Activated CD4-positive, alpha-beta memory T cell treated with anti-CD3 and anti-CD28 coated beads, Interleukin-2, amount 10 ng/mL, durations not matched to agents 7 days and 5 days (primary cell): ENCODE results near the gene ESAM. TPM values are rescaled to one million over a fixed set of nuclear protein-coding genes. Genes with fewer than 3 reads are reported as not detected.
A peak's percentile ranks its signal among the peaks of the same experiment; 100 is the strongest.

Source experiments
- CTCF ChIA-PET: fragments of 350-600 bp; sonication (Branson Sonifier 250); formaldehyde crosslinking; loops from one replicate; lab custom pipeline; 2021; ENCODE audit warnings: antibody characterized with exemption, inconsistent platforms; lab: Charles Lee
- POLR2A ChIA-PET: fragments of 350-600 bp; sonication (Branson Sonifier 250); formaldehyde crosslinking; loops from one replicate; lab custom pipeline; 2021; ENCODE audit warnings: antibody characterized with exemption; lab: Charles Lee
- DNase-seq: peaks from one replicate; pipeline ENCODE4 v3.0.0-alpha.2; 2020
- H3K27ac Mint-ChIP-seq: one replicate; pipeline ENCODE4 v1.8.0; 2021; ENCODE audit warnings: mild to moderate bottlenecking, mixed read lengths
- H3K27me3 Mint-ChIP-seq: one replicate; pipeline ENCODE4 v1.8.0; 2021; ENCODE audit warnings: mixed read lengths
- H3K36me3 Mint-ChIP-seq: one replicate; pipeline ENCODE4 v1.8.0; 2021; ENCODE audit warnings: low read depth, mixed read lengths
- H3K4me1 Mint-ChIP-seq: one replicate; pipeline ENCODE4 v1.8.0; 2021; ENCODE audit warnings: mixed read lengths
- H3K4me3 Mint-ChIP-seq: one replicate; pipeline ENCODE4 v1.8.0; 2021; ENCODE audit warnings: mild to moderate bottlenecking, mixed read lengths
- H3K9me3 Mint-ChIP-seq: one replicate; pipeline ENCODE4 v1.8.0; 2021; ENCODE audit warnings: mixed read lengths
- total RNA-seq, 2 experiments: library from RNA; stranded (reverse); gene quantifications; one replicate each; pipeline ENCODE4 v1.2.3, GENCODE V29; 2021

Gene ESAM
- total RNA-seq, 2 experiments from 2014 or later, result 1.0 to 1.6 TPM

DNA sequence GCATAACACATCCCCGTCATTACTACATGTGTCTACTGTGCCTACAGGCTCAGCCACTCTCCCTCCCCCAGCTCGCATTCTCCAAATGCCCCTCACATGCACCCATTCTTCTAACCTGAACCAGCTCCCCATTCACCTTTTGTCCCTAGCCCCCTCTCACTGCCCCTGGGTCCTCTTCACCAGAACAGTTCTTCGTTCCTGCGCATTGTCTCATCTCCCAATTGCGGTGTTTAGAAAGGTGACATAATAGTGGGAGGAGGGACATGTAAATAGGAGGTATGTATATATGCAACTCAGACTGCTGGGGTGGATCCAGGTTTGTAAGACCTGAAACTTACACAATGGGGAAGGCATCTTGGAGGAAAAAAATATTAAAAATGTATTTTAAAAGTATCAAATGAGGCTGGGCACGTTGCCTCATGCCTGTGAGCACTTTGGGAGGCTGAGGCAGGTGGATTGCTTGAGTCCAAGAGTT is 5.3 kb downstream of the ESAM start:
- Mint-ChIP-seq H3K4me1 (peaks cover 21% of the 10 kb centered on the region), H3K36me3 (no peaks in the 10 kb centered on the region), H3K27ac (no peak overlapping the region), H3K4me3 (no peak overlapping the region), H3K27me3 (peaks cover 55% of the 10 kb centered on the region), H3K9me3 (no peaks in the 10 kb centered on the region)
- no peak for DNase-seq
- ChIA-PET CTCF (interaction anchor here (1.2 to 2.7 kb wide), 3 partner anchors 9 to 80 kb away, joined by 3 to 19 read pairs (median 6); no protein-coding TSS in a partner anchor), POLR2A (interaction anchor here (2.2 kb wide), 1 partner anchor 10 kb away, joined by 8 read pairs; no protein-coding TSS in a partner anchor)

DNA sequence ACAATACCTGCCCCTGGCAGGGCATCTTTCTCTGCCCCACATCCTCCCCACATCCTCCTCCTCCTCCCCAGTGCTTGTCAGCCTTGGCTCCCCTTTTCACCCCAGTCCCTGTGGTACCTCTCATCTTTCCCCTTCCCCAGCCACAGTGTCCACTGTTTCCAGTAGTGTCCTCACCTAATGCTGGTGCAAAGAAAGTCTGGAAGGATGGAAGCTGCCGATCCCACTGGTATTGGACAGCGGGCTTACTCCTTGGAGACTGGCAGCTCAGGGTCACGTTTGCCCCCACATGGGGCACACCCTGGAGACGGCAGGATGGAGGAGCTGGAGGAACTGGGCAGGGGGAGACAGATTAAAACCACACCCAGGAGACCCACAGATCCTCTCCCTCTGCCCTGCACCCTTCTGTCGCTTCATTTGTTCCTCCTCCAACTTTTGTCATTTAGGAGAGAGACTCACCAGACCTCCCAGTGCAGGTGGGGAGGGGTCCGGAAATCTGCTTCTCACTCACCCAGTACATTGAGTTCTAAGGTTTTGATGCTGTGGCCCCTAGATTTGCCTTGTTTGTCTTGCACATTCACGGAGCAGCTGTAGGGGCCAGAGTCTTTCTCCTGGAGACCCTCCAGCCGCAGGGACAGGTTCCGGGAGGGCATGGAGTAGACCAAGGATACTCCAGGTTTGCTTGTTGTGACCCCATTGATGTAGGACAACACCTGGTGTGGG is 5.9 kb downstream of the ESAM start:
- Mint-ChIP-seq H3K27me3 (peaks cover 49% of the 10 kb centered on the region), H3K4me1 (peaks cover 16% of the 10 kb centered on the region), H3K27ac (no peak overlapping the region), H3K9me3 (no peaks in the 10 kb centered on the region), H3K4me3 (no peak overlapping the region), H3K36me3 (no peaks in the 10 kb centered on the region)
- DNase-seq, result no peak
- ChIA-PET CTCF (interaction anchor here (0.7 to 1.6 kb wide), 5 partner anchors 8 to 87 kb away, joined by 3 to 6 read pairs (median 3); no protein-coding TSS in a partner anchor), POLR2A (interaction anchor here (0.8 to 2.2 kb wide), 2 partner anchors 10 to 43 kb away, joined by 3 to 8 read pairs; no protein-coding TSS in a partner anchor)

DNA sequence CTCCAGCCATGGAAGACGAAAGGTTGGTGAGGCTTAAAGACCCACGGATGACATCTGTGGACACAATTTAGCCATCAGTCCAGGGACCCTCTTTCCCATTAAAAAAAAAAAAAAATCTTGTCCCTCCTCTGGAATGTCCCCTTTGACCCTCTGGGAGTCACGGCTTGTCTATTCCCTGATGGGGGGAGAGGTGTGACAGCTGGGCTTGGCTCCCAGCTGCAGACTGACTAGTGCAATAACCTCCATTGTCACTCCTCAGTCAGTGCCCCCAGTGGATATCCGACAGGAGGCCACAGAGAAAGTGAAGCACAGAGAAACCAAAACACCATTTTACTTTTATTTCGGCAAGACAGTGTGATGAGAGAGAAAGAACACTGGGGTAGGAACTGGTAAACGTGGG is 7.4 kb downstream of the ESAM start:
- Mint-ChIP-seq H3K4me3 (no peak overlapping the region), H3K9me3 (no peaks in the 10 kb centered on the region), H3K27me3 (peaks cover 38% of the 10 kb centered on the region), H3K4me1 (peaks cover 20% of the 10 kb centered on the region), H3K27ac (no peak overlapping the region), H3K36me3 (no peaks in the 10 kb centered on the region)
- DNase-seq, result no peak
- CTCF ChIA-PET, result interaction anchor here (0.7 to 2.3 kb wide), 5 partner anchors 12 to 90 kb away, joined by 3 to 11 read pairs (median 4); no protein-coding TSS in a partner anchor
- POLR2A ChIA-PET, result no interaction called here

GRCh38 chr11:124754309-124754708 is 7.8 kb downstream of the ESAM start:
- ChIA-PET CTCF (interaction anchor here (0.7 to 2.3 kb wide), 4 partner anchors 8 to 90 kb away, joined by 3 to 11 read pairs (median 5); no protein-coding TSS in a partner anchor), POLR2A (no interaction called here)
- DNase-seq, result no peak
- Mint-ChIP-seq H3K27ac (no peak overlapping the region), H3K36me3 (no peaks in the 10 kb centered on the region), H3K27me3 (peaks cover 37% of the 10 kb centered on the region), H3K9me3 (no peaks in the 10 kb centered on the region), H3K4me3 (no peak overlapping the region), H3K4me1 (peaks cover 23% of the 10 kb centered on the region)

- H3K27ac Mint-ChIP-seq, result no peak overlapping the region
- H3K4me1 Mint-ChIP-seq, result peaks cover 27% of the 10 kb centered on the region
- CTCF ChIA-PET, result interaction anchor here (0.8 to 2.3 kb wide), 2 partner anchors 9 to 84 kb away, joined by 3 to 11 read pairs; no protein-coding TSS in a partner anchor
- H3K27me3 Mint-ChIP-seq, result peaks cover 30% of the 10 kb centered on the region
- H3K36me3 Mint-ChIP-seq, result no peaks in the 10 kb centered on the region
- no peak for DNase-seq
- no peaks in the 10 kb centered on the region for H3K9me3 Mint-ChIP-seq
- POLR2A ChIA-PET, result interaction anchor here (1.5 kb wide), 1 partner anchor 46 kb away, joined by 5 read pairs; the partner anchor contains the start of gene MSANTD2
- no peak overlapping the region for H3K4me3 Mint-ChIP-seq
Observed at GRCh38 chr11:124753624-124754023, 8.5 kb downstream of the ESAM start.

GRCh38 chr11:124753205-124753604 is 8.9 kb downstream of the ESAM start:
- Mint-ChIP-seq H3K36me3 (no peaks in the 10 kb centered on the region), H3K27me3 (peaks cover 26% of the 10 kb centered on the region), H3K4me3 (no peak overlapping the region), H3K9me3 (no peaks in the 10 kb centered on the region), H3K4me1 (peaks cover 27% of the 10 kb centered on the region), H3K27ac (no peak overlapping the region)
- ChIA-PET CTCF (interaction anchor here (0.9 to 2.3 kb wide), 3 partner anchors 10 to 84 kb away, joined by 3 to 17 read pairs (median 11); partner anchors contain the start of gene NRGN), POLR2A (interaction anchor here (1.5 to 1.6 kb wide), 2 partner anchors 9 to 47 kb away, joined by 4 to 5 read pairs; partner anchors contain the start of genes ESAM and MSANTD2)
- no peak for DNase-seq

DNA sequence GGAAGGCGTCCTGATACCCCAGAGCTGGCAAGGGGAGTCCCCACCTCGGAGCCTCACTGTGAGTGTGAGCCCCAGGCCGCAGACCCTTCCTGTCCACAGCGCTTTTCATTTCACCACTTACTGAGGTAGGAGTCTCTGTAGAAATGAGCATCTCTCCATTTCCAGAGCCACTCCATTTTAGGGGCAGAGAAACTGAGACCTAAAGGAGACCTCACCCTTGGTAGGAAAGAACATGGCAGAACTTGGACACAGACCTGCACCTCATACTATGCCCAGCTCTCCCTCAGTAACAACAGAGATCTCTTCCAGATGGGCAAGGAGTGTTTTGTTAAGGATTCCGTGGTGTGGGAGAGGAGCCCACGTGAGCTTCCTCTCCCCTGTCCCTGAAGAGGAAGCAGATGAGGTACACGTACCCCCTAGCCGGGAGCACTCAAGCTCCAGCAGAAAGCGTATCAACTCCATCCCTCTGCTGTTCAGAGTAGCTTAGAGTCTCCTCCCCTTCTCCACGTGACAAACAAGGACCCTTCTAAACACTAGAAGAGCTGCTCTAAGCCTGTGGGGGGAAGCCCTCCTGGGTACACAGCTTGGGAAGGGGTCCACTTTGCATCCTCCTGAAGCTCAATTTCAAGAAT is 9.5 kb downstream of the ESAM start:
- peaks cover 21% of the 10 kb centered on the region for H3K27me3 Mint-ChIP-seq

GRCh38 chr11:124751741-124752470 is 10.2 kb downstream of the ESAM start, which contains the start of gene VSIG2:
Gene VSIG2 (minus strand): TSS chr11:124752255. CDS start chr11:124752137, 118 bp downstream.
- H3K4me3 Mint-ChIP-seq, result peak within 1 kb of the TSS; percentile 21
- H3K9me3 Mint-ChIP-seq, result no peaks in the 10 kb centered on the region
- no peaks in the 10 kb centered on the region for H3K36me3 Mint-ChIP-seq

More for the DNA sequence above, 9.5 kb downstream of the ESAM start:
- no peaks in the 10 kb centered on the region for H3K9me3 Mint-ChIP-seq
- ChIA-PET POLR2A (interaction anchor here (1.5 to 1.6 kb wide), 2 partner anchors 10 to 47 kb away, joined by 4 to 5 read pairs; partner anchors contain the start of genes ESAM and MSANTD2), CTCF (interaction anchor here (0.7 to 2.3 kb wide), 4 partner anchors 11 to 591 kb away, joined by 3 to 17 read pairs (median 7); partner anchors contain the start of gene NRGN)
- DNase-seq, result no peak
- no peak overlapping the region for H3K27ac Mint-ChIP-seq
- H3K4me1 Mint-ChIP-seq, result peaks cover 28% of the 10 kb centered on the region
- H3K36me3 Mint-ChIP-seq, result no peaks in the 10 kb centered on the region
- H3K4me3 Mint-ChIP-seq, result peak overlapping the region; percentile 21

GRCh38 chr11:124751391-124751740 is 10.7 kb downstream of the ESAM start:
- H3K36me3 Mint-ChIP-seq, result no peaks in the 10 kb centered on the region
- no peak overlapping the region for H3K4me3 Mint-ChIP-seq
- POLR2A ChIA-PET, result interaction anchor here (1.6 kb wide), 1 partner anchor 11 kb away, joined by 4 read pairs; the partner anchor contains the start of gene ESAM
- no peaks in the 10 kb centered on the region for H3K9me3 Mint-ChIP-seq
- DNase-seq, result no peak
- H3K27ac Mint-ChIP-seq, result no peak overlapping the region
- peaks cover 32% of the 10 kb centered on the region for H3K4me1 Mint-ChIP-seq
- peaks cover 10% of the 10 kb centered on the region for H3K27me3 Mint-ChIP-seq
- CTCF ChIA-PET, result interaction anchor here (1.6 kb wide), 1 partner anchor 11 kb away, joined by 3 read pairs; the partner anchor contains the start of gene NRGN

More at GRCh38 chr11:124751741-124752470, 10.2 kb downstream of the ESAM start, which contains the start of gene VSIG2:
- ChIA-PET CTCF (interaction anchor here (0.7 to 1.6 kb wide), 4 partner anchors 12 to 1121 kb away, joined by 3 to 17 read pairs (median 3); partner anchors contain the start of gene NRGN), POLR2A (interaction anchor here (1.6 kb wide), 1 partner anchor 11 kb away, joined by 4 read pairs; the partner anchor contains the start of gene ESAM)
- Mint-ChIP-seq H3K27ac (no peak within 1 kb of the TSS), H3K4me1 (peaks cover 30% of the 10 kb centered on the region), H3K27me3 (peaks cover 15% of the 10 kb centered on the region)
- DNase-seq, result no peak

DNA sequence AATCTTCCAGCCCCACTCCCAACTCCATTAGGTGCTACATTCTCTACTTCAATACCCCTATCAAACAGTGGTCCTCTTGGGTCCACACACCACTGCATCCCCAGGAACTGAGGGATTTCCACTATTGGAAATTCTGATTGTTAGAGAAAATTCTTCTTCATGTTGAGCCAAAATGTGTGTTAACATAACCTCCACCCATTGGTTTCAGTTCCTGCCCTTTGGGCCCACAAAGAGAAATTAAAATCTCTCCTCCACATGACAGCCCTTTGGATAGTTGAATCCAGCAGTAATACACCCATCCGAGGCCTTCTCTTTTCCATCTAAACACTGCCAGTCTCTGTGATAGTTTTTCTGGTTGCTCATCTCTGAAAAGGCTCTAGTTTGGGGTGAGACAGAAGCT is 12.2 kb downstream of the ESAM start:
- ChIA-PET CTCF (interaction anchor here (1.6 to 4.0 kb wide), 2 partner anchors 8 to 10 kb away, joined by 3 to 19 read pairs; partner anchors contain the start of gene NRGN), POLR2A (interaction anchor here (1.3 kb wide), 1 partner anchor 20 kb away, joined by 4 read pairs; no protein-coding TSS in a partner anchor)
- Mint-ChIP-seq H3K4me3 (no peak overlapping the region), H3K27me3 (peaks cover 4% of the 10 kb centered on the region), H3K27ac (no peak overlapping the region), H3K9me3 (no peaks in the 10 kb centered on the region), H3K4me1 (peaks cover 32% of the 10 kb centered on the region), H3K36me3 (no peaks in the 10 kb centered on the region)
- DNase-seq, result no peak

GRCh38 chr11:124748481-124749343 is 13.4 kb downstream of the ESAM start:
- no peaks in the 10 kb centered on the region for H3K9me3 Mint-ChIP-seq
- H3K27me3 Mint-ChIP-seq, result peaks cover 2% of the 10 kb centered on the region
- ChIA-PET CTCF (interaction anchor here (0.6 to 4.0 kb wide), 5 partner anchors 9 to 127 kb away, joined by 3 to 19 read pairs (median 6); no protein-coding TSS in a partner anchor), POLR2A (interaction anchor here (1.3 to 2.0 kb wide), 2 partner anchors 14 to 21 kb away, joined by 4 to 5 read pairs; no protein-coding TSS in a partner anchor)
- no peaks in the 10 kb centered on the region for H3K36me3 Mint-ChIP-seq
- H3K4me3 Mint-ChIP-seq, result no peak overlapping the region
- no peak for DNase-seq
- peaks cover 32% of the 10 kb centered on the region for H3K4me1 Mint-ChIP-seq
- no peak overlapping the region for H3K27ac Mint-ChIP-seq
